K562 (cell line): Measurements from ENCODE around the gene FAM124B. TPM values are rescaled to one million over a fixed set of nuclear protein-coding genes. Genes with fewer than 3 reads are reported as not detected.

Source experiments
- ARNT ChIP-seq, 2 experiments: fragments of 450-650 bp; IDR thresholded peaks; 2 replicates each; pipeline ENCODE4 v1.6.1; 2016; ENCODE audit warnings: mild to moderate bottlenecking in 1 of 2
- CSDE1 ChIP-seq, 2 experiments: fragments of 450-650 bp; IDR thresholded peaks; 2 replicates each; pipeline ENCODE4 v1.6.1; 2016; ENCODE audit warnings: mild to moderate bottlenecking in 1 of 2
- CXXC5 ChIP-seq: fragments of 250-450 bp; sonication (Bioruptor Pico); IDR thresholded peaks from 2 replicates; pipeline ENCODE4 v1.8.0; 2022; ENCODE audit warnings: inconsistent platforms, mild to moderate bottlenecking, moderate library complexity
- ELF1 ChIP-seq: fragments of 200-800 bp; sonication (Bioruptor generic); IDR thresholded peaks from 2 replicates; pipeline ENCODE4 v1.6.1; 2016; ENCODE audit warnings: missing genetic modification characterization, missing compliant biosample characterization
- JUN ChIP-seq, 2 experiments: sonication (generic) in 1 of 2; formaldehyde crosslinking in 1 of 2; IDR thresholded peaks; 2 replicates each; pipeline versions ENCODE4 v1.6.1 to v1.8.0; 2012 to 2022; ENCODE audit warnings: borderline replicate concordance in 2 of 2, mild to moderate bottlenecking in 2 of 2, improper control_type of control experiment in 1 of 2, low read depth in 1 of 2, low read length in 1 of 2, missing genetic modification reagents in 1 of 2
- MAFK ChIP-seq: IDR thresholded peaks from 2 replicates; pipeline ENCODE4 v1.6.1; 2011; ENCODE audit warnings: low read length, improper control_type of control experiment
- MIER1 ChIP-seq: fragments of 450-650 bp; IDR thresholded peaks from 2 replicates; pipeline ENCODE4 v1.6.1; 2016; ENCODE audit warnings: antibody characterized with exemption, mild to moderate bottlenecking, low read depth
- NR1H2 ChIP-seq: sonication (generic); formaldehyde crosslinking; IDR thresholded peaks from 2 replicates; pipeline ENCODE4 v1.4.0; 2020; ENCODE audit warnings: mild to moderate bottlenecking, missing genetic modification reagents
- OTX1 ChIP-seq: fragments of 450-650 bp; formaldehyde crosslinking; IDR thresholded peaks from 2 replicates; pipeline ENCODE4 v1.4.0; 2022; ENCODE audit warnings: mild to moderate bottlenecking
- POLR2B ChIP-seq: fragments of 450-650 bp; IDR thresholded peaks from 2 replicates; pipeline ENCODE4 v1.6.1; 2018; ENCODE audit warnings: low read depth; ENCODE audit not compliant: partially characterized antibody
- RBBP5 ChIP-seq: fragments of 200-600 bp; sonication (generic); IDR thresholded peaks from 2 replicates; pipeline ENCODE4 v1.6.1; 2012; ENCODE audit warnings: borderline replicate concordance, mild to moderate bottlenecking, low read length, control low read depth, inconsistent platforms; ENCODE audit not compliant: insufficient read depth, poor library complexity, severe bottlenecking
- RBM34 ChIP-seq: fragments of 200-400 bp; formaldehyde crosslinking; IDR thresholded peaks from 2 replicates; pipeline ENCODE4 v1.6.1; 2018; ENCODE audit warnings: low read length, borderline replicate concordance; ENCODE audit not compliant: insufficient read depth
- RNF2 ChIP-seq: sonication (generic); IDR thresholded peaks from 2 replicates; pipeline ENCODE4 v1.6.1; 2016
- RNF219 ChIP-seq: fragments of 250-450 bp; sonication (Bioruptor Pico); IDR thresholded peaks from 2 replicates; pipeline ENCODE4 v1.5.0; 2022; ENCODE audit warnings: mild to moderate bottlenecking
- SIN3A ChIP-seq, 2 experiments: fragments of 150-350 bp in 1 of 2; IDR thresholded peaks; 2 replicates each; pipeline ENCODE4 v1.6.1; 2011 to 2016; ENCODE audit warnings: borderline replicate concordance in 2 of 2, low read depth in 2 of 2, low read length in 2 of 2, mild to moderate bottlenecking in 2 of 2, moderate library complexity in 2 of 2; ENCODE audit not compliant: control insufficient read depth in 1 of 2
- SP1 ChIP-seq: sonication (generic); formaldehyde crosslinking; IDR thresholded peaks from 2 replicates; pipeline ENCODE4 v1.8.1; 2022; ENCODE audit warnings: mild to moderate bottlenecking, missing genetic modification reagents
- ZBTB12 ChIP-seq: fragments of 250-450 bp; sonication (Bioruptor Pico); IDR thresholded peaks from 2 replicates; pipeline ENCODE4 v1.4.0; 2020
- ZBTB33 ChIP-seq: sonication (generic); formaldehyde crosslinking; IDR thresholded peaks from 2 replicates; pipeline ENCODE4 v1.8.1; 2023; ENCODE audit warnings: mild to moderate bottlenecking, missing genetic modification reagents
- ZC3H11A ChIP-seq: IDR thresholded peaks from 2 replicates; pipeline ENCODE4 v1.6.1; 2012; ENCODE audit warnings: low read depth, low read length, improper control_type of control experiment
- ZNF23 ChIP-seq: fragments of 250-450 bp; sonication (Bioruptor Pico); IDR thresholded peaks from 2 replicates; pipeline ENCODE4 v1.4.0; 2020; ENCODE audit warnings: mild to moderate bottlenecking
- ZNF445 ChIP-seq: fragments of 250-450 bp; sonication (Bioruptor Pico); IDR thresholded peaks from 2 replicates; pipeline ENCODE4 v1.4.0; 2020; ENCODE audit warnings: low read depth, mild to moderate bottlenecking, moderate library complexity
- ZNF583 ChIP-seq: fragments of 250-450 bp; sonication (Bioruptor Pico); IDR thresholded peaks from 2 replicates; pipeline ENCODE4 v1.4.0; 2020
- ZNF584 ChIP-seq: fragments of 200-800 bp; sonication (Bioruptor generic); IDR thresholded peaks from 2 replicates; pipeline ENCODE4 v1.6.1; 2016; ENCODE audit warnings: low read depth, mild to moderate bottlenecking, missing genetic modification characterization, missing compliant biosample characterization
- ZNF75A ChIP-seq: fragments of 450-650 bp; formaldehyde crosslinking; IDR thresholded peaks from 2 replicates; pipeline ENCODE4 v1.4.0; 2020; ENCODE audit warnings: mild to moderate bottlenecking
- polyA plus RNA-seq, 8 experiments: library from polyadenylated mRNA; depleted of rRNA in 4 of 8; stranded (reverse) in 5 of 8; unstranded in 3 of 8; fragments of >200 nt; fragmentation: Nextera tagmentation in 2 of 8; fragmentation: Illumina TruSeq in 1 of 8; extraction: Ambion mirVana in 2 of 8; extraction: Trizol in 1 of 8; gene quantifications; 2 replicates each; pipeline versions ENCODE4 v1.2.1 to v1.2.3, GENCODE V29; 2011 to 2014; ENCODE audit warnings: inconsistent platforms in 1 of 8, missing spikeins in 1 of 8
- total RNA-seq, 7 experiments: library from RNA; depleted of rRNA in 6 of 7; stranded (reverse); fragments of >200 nt in 6 of 7; fragmentation: Illumina TruSeq in 2 of 7; extraction: Trizol in 2 of 7; gene quantifications; 2 replicates each; pipeline versions ENCODE4 v1.2.1 to v1.2.3, GENCODE V29; 2011 to 2021; ENCODE audit warnings: low replicate concordance in 1 of 7

The FAM124B gene
- total and polyA plus RNA-seq, 9 of the 15 experiments (the other 6 are each of a cell fraction or from before 2014, with no cell fraction given), result 6.2 to 21.4 (median 9.3) TPM

GRCh38 chr2:224401641-224402342 lies at the start of gene FAM124B (continued):
- TF ChIP-seq ZBTB33 (no peak), MAFK (peak; percentile 2; the same call in 1 of the 2 replicates), ZBTB12 (CRISPR knock-in tag) (0 out of 2 replicates have a peak, but pooled peaks have one; percentile 10), OTX1 (no peak), NR1H2 (no peak), CXXC5 (CRISPR knock-in tag) (0 out of 2 replicates have a peak, but pooled peaks have one; percentile 13), ZNF584 (CRISPR knock-in tag) (no peak), ZNF583 (CRISPR knock-in tag) (no peak), MIER1 (no peak), ARNT (IDR thresholded peaks at IDR 0.05) (peak in 1 of 2 experiments; percentile 54; a peak in 1 of 4 replicates), ZNF75A (no peak), RNF2 (peak; percentile 46; the same call in 1 of the 2 replicates), SP1 (CRISPR knock-in tag) (no peak), ZC3H11A (no peak), SIN3A (IDR thresholded peaks at IDR 0.05; ENCODE audit: borderline replicate concordance in 2 of 2, control insufficient read depth in 1 of 2, low read depth in 2 of 2, low read length in 2 of 2) (no peak), POLR2B (peak; percentile 41), JUN (IDR thresholded peaks at IDR 0.05; ENCODE audit: borderline replicate concordance, low read depth, low read length) (0 out of 2 replicates have a peak, but pooled peaks have one; percentile 11), JUN (CRISPR knock-in tag; IDR thresholded peaks at IDR 0.05; ENCODE audit: borderline replicate concordance) (no peak), ELF1 (tag) (peak; percentile 54), RNF219 (CRISPR knock-in tag) (no peak), ZNF23 (no peak), ZNF445 (CRISPR knock-in tag) (no peak), RBM34 (no peak), RBBP5 (no peak), CSDE1 (IDR thresholded peaks at IDR 0.05) (no peak)
